ENCODE data around the gene ARFIP1.
A peak's percentile ranks its signal among the peaks of the same experiment; 100 is the strongest.

DNA sequence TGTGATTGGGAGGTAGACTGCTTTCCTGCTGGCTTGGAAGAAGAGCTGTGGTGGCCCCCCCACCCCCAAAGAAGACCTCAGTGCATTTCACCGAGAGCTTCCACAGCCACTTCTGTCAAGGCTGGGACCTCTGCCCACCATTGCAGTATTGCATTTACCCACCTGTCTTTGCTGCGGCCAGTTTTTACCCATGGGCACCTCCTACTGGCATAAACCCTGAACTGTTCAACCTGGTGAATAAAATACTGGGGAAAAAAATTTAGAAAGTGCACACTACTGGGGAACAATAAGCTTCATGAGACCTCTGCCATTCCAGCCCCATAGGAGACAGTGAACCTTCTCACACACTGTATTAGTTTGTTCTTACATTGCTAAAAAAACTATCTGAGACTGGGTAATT is 40.3 kb downstream of the ARFIP1 start:
- TF ChIP-seq, protein P1, sequence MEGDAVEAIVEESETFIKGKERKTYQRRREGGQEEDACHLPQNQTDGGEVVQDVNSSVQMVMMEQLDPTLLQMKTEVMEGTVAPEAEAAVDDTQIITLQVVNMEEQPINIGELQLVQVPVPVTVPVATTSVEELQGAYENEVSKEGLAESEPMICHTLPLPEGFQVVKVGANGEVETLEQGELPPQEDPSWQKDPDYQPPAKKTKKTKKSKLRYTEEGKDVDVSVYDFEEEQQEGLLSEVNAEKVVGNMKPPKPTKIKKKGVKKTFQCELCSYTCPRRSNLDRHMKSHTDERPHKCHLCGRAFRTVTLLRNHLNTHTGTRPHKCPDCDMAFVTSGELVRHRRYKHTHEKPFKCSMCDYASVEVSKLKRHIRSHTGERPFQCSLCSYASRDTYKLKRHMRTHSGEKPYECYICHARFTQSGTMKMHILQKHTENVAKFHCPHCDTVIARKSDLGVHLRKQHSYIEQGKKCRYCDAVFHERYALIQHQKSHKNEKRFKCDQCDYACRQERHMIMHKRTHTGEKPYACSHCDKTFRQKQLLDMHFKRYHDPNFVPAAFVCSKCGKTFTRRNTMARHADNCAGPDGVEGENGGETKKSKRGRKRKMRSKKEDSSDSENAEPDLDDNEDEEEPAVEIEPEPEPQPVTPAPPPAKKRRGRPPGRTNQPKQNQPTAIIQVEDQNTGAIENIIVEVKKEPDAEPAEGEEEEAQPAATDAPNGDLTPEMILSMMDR (IDR thresholded peaks at IDR 0.05 in 2 of 3, conservative IDR thresholded peaks at IDR 0.05 in 1 of 3; ENCODE audit: borderline replicate concordance in 1 of 3, insufficient read depth in 1 of 3, low read depth in 2 of 3, low read length in 2 of 3): peak in 2 of 3 experiments; percentile 14 to 33; a peak in 3 of 6 replicates
- TF ChIP-seq EZH2 (IDR thresholded peaks at IDR 0.05): no peak
- no peak for TF ChIP-seq POLR2A (IDR thresholded peaks at IDR 0.05; ENCODE audit: borderline replicate concordance, extremely low read depth, insufficient read depth, insufficient read length)
- no peak for TF ChIP-seq SIN3A (IDR thresholded peaks at IDR 0.05; ENCODE audit: low read depth)
- no peak for TF ChIP-seq SP1 (IDR thresholded peaks at IDR 0.05; ENCODE audit: low read depth)
- TF ChIP-seq MAX (IDR thresholded peaks at IDR 0.05): no peak
- no peak for TF ChIP-seq FOSL1 (IDR thresholded peaks at IDR 0.05; ENCODE audit: low read depth)
- no peak for TF ChIP-seq EZH2phosphoT487 (IDR thresholded peaks at IDR 0.05; ENCODE audit: borderline replicate concordance)
